SK-N-SH (cell line): ENCODE measurements around the gene KLK14. TPM values are rescaled to one million over a fixed set of nuclear protein-coding genes. Genes with fewer than 3 reads are reported as not detected.

Experiments
- CTCF ChIA-PET: fragments of 300-600, 350-600 bp; formaldehyde crosslinking; extraction: SDS; loops from one replicate; lab custom pipeline; 2021; lab: Yijun Ruan, JAX
- POLR2A ChIA-PET: fragments of 350-600 bp; sonication (Branson Sonifier 250); formaldehyde crosslinking; extraction: SDS; loops from one replicate; lab custom pipeline; 2020; ENCODE audit warnings: antibody characterized with exemption, inconsistent platforms; lab: Yijun Ruan, JAX
- DNase-seq: peaks from one replicate; pipeline ENCODE4 v3.0.0; 2012
- H2AFZ ChIP-seq: fragments of 200-600 bp; sonication (generic); 2 replicates; pipeline ENCODE4 v1.8.1; 2016; ENCODE audit warnings: antibody characterized with exemption, mild to moderate bottlenecking, low read depth
- H3F3A ChIP-seq: fragments of 200-600 bp; sonication (generic); replicated peaks from 2 replicates; pipeline ENCODE3; 2016; ENCODE audit warnings: antibody characterized with exemption, mild to moderate bottlenecking; ENCODE audit not compliant: insufficient read depth
- H3K27ac ChIP-seq, 2 experiments: fragments of 200-500 bp in 1 of 2; fragments of 200-600 bp in 1 of 2; sonication (Bioruptor generic) in 1 of 2; sonication (generic), shearing (Covaris generic) in 1 of 2; 2 replicates each; pipeline versions ENCODE4 v1.5.1 to v1.6.1; 2014 to 2016; ENCODE audit warnings: low read depth in 2 of 2, inconsistent platforms in 1 of 2, low read length in 1 of 2, mild to moderate bottlenecking in 1 of 2, mixed read lengths in 1 of 2
- H3K27me3 ChIP-seq: fragments of 200-600 bp; sonication (generic), shearing (Covaris generic); 2 replicates; pipeline ENCODE4 v1.6.1; 2016; ENCODE audit warnings: mixed run types; ENCODE audit not compliant: insufficient read depth
- H3K36me3 ChIP-seq, 2 experiments: fragments of 200-500 bp in 1 of 2; fragments of 200-600 bp in 1 of 2; sonication (Bioruptor generic) in 1 of 2; sonication (generic) in 1 of 2; replicated peaks in 1 of 2; 2 replicates each; pipeline versions ENCODE3 to v1.5.1; 2014 to 2016; ENCODE audit warnings: low read length in 1 of 2, mild to moderate bottlenecking in 1 of 2; ENCODE audit not compliant: insufficient read depth in 2 of 2, control insufficient read depth in 1 of 2
- H3K4me1 ChIP-seq, 2 experiments: fragments of 200-500 bp in 1 of 2; fragments of 200-600 bp in 1 of 2; sonication (Bioruptor generic) in 1 of 2; sonication (generic), shearing (Covaris generic) in 1 of 2; 2 replicates each; pipeline versions ENCODE4 v1.5.1 to v1.6.1; 2014 to 2016; ENCODE audit warnings: low read depth in 1 of 2, low read length in 1 of 2, mixed run types in 1 of 2; ENCODE audit not compliant: insufficient read depth in 2 of 2, control insufficient read depth in 1 of 2
- H3K4me2 ChIP-seq: fragments of 200-600 bp; sonication (generic), shearing (Covaris generic); 2 replicates; pipeline ENCODE4 v1.6.1; 2017; ENCODE audit warnings: mixed run types
- H3K4me3 ChIP-seq, 2 experiments: fragments of 200-500 bp in 1 of 2; fragments of 200-600 bp in 1 of 2; sonication (Bioruptor generic) in 1 of 2; sonication (generic), shearing (Covaris generic) in 1 of 2; 2 replicates each; pipeline versions ENCODE4 v1.5.1 to v1.8.1; 2014 to 2016; ENCODE audit warnings: low read depth in 2 of 2, inconsistent platforms in 1 of 2, low read length in 1 of 2, mild to moderate bottlenecking in 1 of 2, mixed read lengths in 1 of 2, moderate library complexity in 1 of 2
- H3K79me2 ChIP-seq: fragments of 200-600 bp; sonication (generic); 2 replicates; pipeline ENCODE4 v1.8.1; 2017; ENCODE audit warnings: mild to moderate bottlenecking; ENCODE audit not compliant: insufficient read depth
- H3K9ac ChIP-seq: fragments of 200-600 bp; sonication (generic); 2 replicates; pipeline ENCODE4 v1.6.1; 2017; ENCODE audit warnings: mixed run types
- H3K9me2 ChIP-seq: fragments of 200-600 bp; sonication (generic); 2 replicates; pipeline ENCODE4 v1.6.1; 2017; ENCODE audit warnings: mixed run types
- H3K9me3 ChIP-seq: fragments of 200-600 bp; sonication (generic); 2 replicates; pipeline ENCODE4 v1.6.1; 2017; ENCODE audit warnings: mixed run types, mild to moderate bottlenecking, moderate library complexity
- H4K20me1 ChIP-seq: fragments of 200-600 bp; sonication (generic); 2 replicates; pipeline ENCODE4 v1.6.1; 2017; ENCODE audit warnings: mild to moderate bottlenecking, mixed run types; ENCODE audit not compliant: insufficient read depth
- CHD2 ChIP-seq: fragments of 150-350 bp; IDR thresholded peaks from 2 replicates; pipeline ENCODE4 v1.6.1; 2018; ENCODE audit warnings: low read length; ENCODE audit not compliant: partially characterized antibody
- CTCF ChIP-seq: fragments of 200-600 bp; sonication (generic); IDR thresholded peaks from 2 replicates; pipeline ENCODE4 v1.6.1; 2017; ENCODE audit warnings: antibody characterized with exemption, mild to moderate bottlenecking, moderate library complexity
- EP300 ChIP-seq, 2 experiments: IDR thresholded peaks; 2 replicates each; pipeline versions ENCODE4 v1.4.0 to v1.6.1; 2012; ENCODE audit warnings: borderline replicate concordance in 1 of 2, low read depth in 1 of 2, low read length in 1 of 2
- EZH2phosphoT487 ChIP-seq: fragments of 200-600 bp; sonication (generic); IDR thresholded peaks from 2 replicates; pipeline ENCODE4 v1.6.1; 2017; ENCODE audit warnings: low read depth, mixed run types, mild to moderate bottlenecking, antibody characterized with exemption, moderate library complexity, borderline replicate concordance
- GATA2 ChIP-seq: sonication (generic); formaldehyde crosslinking; IDR thresholded peaks from 2 replicates; pipeline ENCODE4 v1.5.0; 2020; ENCODE audit warnings: mild to moderate bottlenecking, missing genetic modification reagents
- IRF3 ChIP-seq: fragments of 150-350 bp; IDR thresholded peaks from 2 replicates; pipeline ENCODE4 v1.6.1; 2016; ENCODE audit warnings: mild to moderate bottlenecking, low read depth, low read length
- MXI1 ChIP-seq: IDR thresholded peaks from 2 replicates; pipeline ENCODE4 v1.6.1; 2012; ENCODE audit warnings: mild to moderate bottlenecking, low read depth, low read length, improper control_type of control experiment
- NRF1 ChIP-seq: IDR thresholded peaks from 2 replicates; pipeline ENCODE4 v1.6.1; 2012; ENCODE audit warnings: low read depth, mild to moderate bottlenecking, low read length
- RAD21 ChIP-seq: IDR thresholded peaks from 2 replicates; pipeline ENCODE4 v1.6.1; 2012; ENCODE audit warnings: mild to moderate bottlenecking, low read length
- REST ChIP-seq: IDR thresholded peaks from 2 replicates; pipeline ENCODE4 v1.6.1; 2012; ENCODE audit warnings: mild to moderate bottlenecking, low read depth, low read length, moderate library complexity
- RXRA ChIP-seq: IDR thresholded peaks from 2 replicates; pipeline ENCODE4 v1.4.0; 2012; ENCODE audit warnings: low read depth, mild to moderate bottlenecking, borderline replicate concordance
- TEAD4 ChIP-seq: IDR thresholded peaks from 2 replicates; pipeline ENCODE4 v1.4.0; 2012; ENCODE audit warnings: mild to moderate bottlenecking, borderline replicate concordance; ENCODE audit not compliant: insufficient read depth
- USF2 ChIP-seq: fragments of 150-350 bp; IDR thresholded peaks from 2 replicates; pipeline ENCODE4 v1.6.1; 2017; ENCODE audit warnings: antibody characterized with exemption, low read length, low read depth, borderline replicate concordance
- YY1 ChIP-seq: IDR thresholded peaks from 2 replicates; pipeline ENCODE4 v1.4.0; 2012; ENCODE audit warnings: low read depth, mild to moderate bottlenecking
- WGBS: methylation state at CpG from one replicate; pipeline ENCODE4 v1.1.6; 2017; ENCODE audit warnings: low lambda C conversion rate; 5-methylcytosine and 5-hydroxymethylcytosine counted together
- polyA plus RNA-seq, 3 experiments: library from polyadenylated mRNA; depleted of rRNA; stranded (reverse); fragments of >200 nt; gene quantifications; 2 replicates each; pipeline ENCODE4 v1.2.3, GENCODE V29; 2012

KLK14 gene
- polyA plus RNA-seq, 1 of the 3 experiments (the other 2 are of a cell fraction) = 0.26 TPM

- POLR2A ChIA-PET = no interaction called here
These were observed 36.4 kb upstream of the KLK14 start for GRCh38 chr19:51119101-51119500.

More at GRCh38 chr19:51119101-51119500, 36.4 kb upstream of the KLK14 start:
- no peaks in the 10 kb centered on the region for H4K20me1 ChIP-seq
- H3K9ac ChIP-seq = no peak overlapping the region
- H3K27ac ChIP-seq = no peak overlapping the region
- no peak overlapping the region for H3K4me2 ChIP-seq
- whole genome bisulfite sequencing = under 1% methylated on average over 4 of the region's 4 CpGs
- CTCF ChIA-PET = no interaction called here
- no peaks in the 10 kb centered on the region for H3K79me2 ChIP-seq
- H3K36me3 ChIP-seq = no peaks in the 10 kb centered on the region
- no peak overlapping the region for H3K4me3 ChIP-seq
- H3K4me1 ChIP-seq = no peaks in the 10 kb centered on the region
- H3K27me3 ChIP-seq = peaks cover 62% of the 10 kb centered on the region
- H3K9me2 ChIP-seq = no peaks in the 10 kb centered on the region
- TF ChIP-seq REST = no peak
- no peak for TF ChIP-seq NRF1
- TF ChIP-seq GATA2 (CRISPR knock-in tag) = no peak
- TF ChIP-seq RXRA = no peak
- TF ChIP-seq CHD2 = no peak
- TF ChIP-seq IRF3 = no peak
- no peak for TF ChIP-seq EZH2phosphoT487
- TF ChIP-seq TEAD4 = no peak
- TF ChIP-seq EP300 (IDR thresholded peaks at IDR 0.05; ENCODE audit: borderline replicate concordance in 1 of 2, low read depth in 1 of 2, low read length in 1 of 2) = no peak
- TF ChIP-seq RAD21 = no peak
- no peak for TF ChIP-seq MXI1
- TF ChIP-seq CTCF = no peak
- TF ChIP-seq USF2 = no peak
- TF ChIP-seq YY1 = no peak
- no peak for DNase-seq
- no peaks in the 10 kb centered on the region for H3K9me3 ChIP-seq
- no peaks in the 10 kb centered on the region for H3F3A ChIP-seq
- H2AFZ ChIP-seq = no peak overlapping the region
